ENCODE measurements around the gene VWA5A.

The VWA5A gene

GRCh38 chr11:124143034-124143433 lies 27.8 kb downstream of the VWA5A start:
- Histone ChIP-seq H3K9me3 (ENCODE audit: insufficient read depth, low read length) (no peaks in the 10 kb centered on the region), H3K9ac (ENCODE audit: low read length) (no peak overlapping the region), H2AFZ (ENCODE audit: low read depth, low read length) (no peak overlapping the region), H3K4me2 (ENCODE audit: low read length) (no peak overlapping the region), H3K36me3 (replicated peaks; ENCODE audit: low read depth, low read length) (no peaks in the 10 kb centered on the region), H3K79me2 (ENCODE audit: low read length) (no peaks in the 10 kb centered on the region), H3K4me1 (ENCODE audit: low read length) (no peaks in the 10 kb centered on the region), H4K20me1 (ENCODE audit: insufficient read depth, low read length) (no peaks in the 10 kb centered on the region), H3K27ac (ENCODE audit: low read length) (no peak overlapping the region), H3K27me3 (ENCODE audit: low read depth, low read length) (peaks cover 2% of the 10 kb centered on the region; the same call in 1 of the 2 replicates), H3K4me3 (ENCODE audit: low read length) (no peak overlapping the region)
- TF ChIP-seq EZH2phosphoT487 (IDR thresholded peaks at IDR 0.05; ENCODE audit: low read depth) (no peak), CTCF (IDR thresholded peaks at IDR 0.05; ENCODE audit: low read depth, low read length) (no peak)

GRCh38 chr11:124147951-124148350 lies 32.7 kb downstream of the VWA5A start:
- Histone ChIP-seq H3K4me1 (ENCODE audit: low read length) (peaks cover 10% of the 10 kb centered on the region), H3K9ac (ENCODE audit: low read length) (no peak overlapping the region), H3K27me3 (ENCODE audit: low read depth, low read length) (no peaks in the 10 kb centered on the region), H4K20me1 (ENCODE audit: insufficient read depth, low read length) (no peaks in the 10 kb centered on the region), H3K9me3 (ENCODE audit: insufficient read depth, low read length) (peaks cover 4% of the 10 kb centered on the region; the same call in 1 of the 2 replicates), H3K79me2 (ENCODE audit: low read length) (no peaks in the 10 kb centered on the region), H3K4me2 (ENCODE audit: low read length) (no peak overlapping the region), H3K4me3 (ENCODE audit: low read length) (no peak overlapping the region), H3K27ac (ENCODE audit: low read length) (no peak overlapping the region), H2AFZ (ENCODE audit: low read depth, low read length) (no peak overlapping the region), H3K36me3 (replicated peaks; ENCODE audit: low read depth, low read length) (peaks cover 9% of the 10 kb centered on the region)
- TF ChIP-seq CTCF (IDR thresholded peaks at IDR 0.05; ENCODE audit: low read depth, low read length) (no peak), EZH2phosphoT487 (IDR thresholded peaks at IDR 0.05; ENCODE audit: low read depth) (no peak)

- Histone ChIP-seq H3K4me2 (ENCODE audit: low read length) (peak overlapping the region; percentile 33; the same call in 1 of the 2 replicates), H3K4me1 (ENCODE audit: low read length) (peaks cover 10% of the 10 kb centered on the region), H4K20me1 (ENCODE audit: insufficient read depth, low read length) (no peaks in the 10 kb centered on the region), H2AFZ (ENCODE audit: low read depth, low read length) (peak overlapping the region; percentile 81), H3K4me3 (ENCODE audit: low read length) (peak overlapping the region; percentile 14; the same call in 1 of the 2 replicates), H3K27ac (ENCODE audit: low read length) (0 out of 2 replicates have a peak overlapping the region, but pooled peaks have one; percentile 11), H3K79me2 (ENCODE audit: low read length) (no peaks in the 10 kb centered on the region), H3K27me3 (ENCODE audit: low read depth, low read length) (no peaks in the 10 kb centered on the region), H3K9ac (ENCODE audit: low read length) (no peak overlapping the region), H3K9me3 (ENCODE audit: insufficient read depth, low read length) (peaks cover 4% of the 10 kb centered on the region; the same call in 1 of the 2 replicates), H3K36me3 (replicated peaks; ENCODE audit: low read depth, low read length) (peaks cover 9% of the 10 kb centered on the region)
- TF ChIP-seq EZH2phosphoT487 (IDR thresholded peaks at IDR 0.05; ENCODE audit: low read depth): no peak
- TF ChIP-seq CTCF (IDR thresholded peaks at IDR 0.05; ENCODE audit: low read depth, low read length): no peak
Measured at GRCh38 chr11:124150684-124151083, 35.4 kb downstream of the VWA5A start.

- Histone ChIP-seq H3K79me2 (ENCODE audit: low read length) (no peaks in the 10 kb centered on the region), H3K4me1 (ENCODE audit: low read length) (peaks cover 10% of the 10 kb centered on the region), H3K4me3 (ENCODE audit: low read length) (no peak overlapping the region), H3K27ac (ENCODE audit: low read length) (no peak overlapping the region), H3K27me3 (ENCODE audit: low read depth, low read length) (peaks cover 4% of the 10 kb centered on the region; the same call in 1 of the 2 replicates), H3K36me3 (replicated peaks; ENCODE audit: low read depth, low read length) (peaks cover 9% of the 10 kb centered on the region), H3K9ac (ENCODE audit: low read length) (no peak overlapping the region), H3K9me3 (ENCODE audit: insufficient read depth, low read length) (peaks cover 4% of the 10 kb centered on the region; the same call in 1 of the 2 replicates), H4K20me1 (ENCODE audit: insufficient read depth, low read length) (no peaks in the 10 kb centered on the region), H3K4me2 (ENCODE audit: low read length) (no peak overlapping the region), H2AFZ (ENCODE audit: low read depth, low read length) (no peak overlapping the region)
- TF ChIP-seq EZH2phosphoT487 (IDR thresholded peaks at IDR 0.05; ENCODE audit: low read depth) (no peak), CTCF (IDR thresholded peaks at IDR 0.05; ENCODE audit: low read depth, low read length) (no peak)
Measured at GRCh38 chr11:124152770-124153407, 37.6 kb downstream of the VWA5A start.

All from OCI-LY3 (cell line).